ENCODE results near the gene TBC1D24. TPM values are rescaled to one million over a fixed set of nuclear protein-coding genes. Genes with fewer than 3 reads are reported as not detected.

The TBC1D24 gene
- total and polyA plus RNA-seq, 2 experiments from 2014 or later = 5.4 to 21.0 TPM

- Histone ChIP-seq H3F3A (replicated peaks; ENCODE audit: low read depth) (peaks cover 20% of the 10 kb centered on the region), H3K9me2 (ENCODE audit: insufficient read depth) (no peaks in the 10 kb centered on the region), H3K4me1 (ENCODE audit: insufficient read depth) (peaks cover 15% of the 10 kb centered on the region), H3K27ac (ENCODE audit: low read depth) (no peak overlapping the region), H3K27me3 (ENCODE audit: insufficient read depth) (peaks cover 40% of the 10 kb centered on the region), H3K4me2 (peak overlapping the region; percentile 95), H3K79me2 (replicated peaks; ENCODE audit: insufficient read depth) (no peaks in the 10 kb centered on the region; the same call in 1 of the 2 replicates), H4K20me1 (replicated peaks; ENCODE audit: insufficient read depth) (no peaks in the 10 kb centered on the region; the same call in 1 of the 2 replicates), H3K36me3 (ENCODE audit: insufficient read depth) (no peaks in the 10 kb centered on the region), H3K4me3 (peak overlapping the region; percentile 71; the same call in 1 of the 2 replicates), H2AFZ (no peak overlapping the region)
- no peak overlapping the region for H3K27ac Mint-ChIP-seq
- H3K4me1 Mint-ChIP-seq = peaks cover 12% of the 10 kb centered on the region
- no peaks in the 10 kb centered on the region for H3K9me3 Mint-ChIP-seq
- TF ChIP-seq STAT1 (IDR thresholded peaks at IDR 0.05; ENCODE audit: unreplicated experiment) (no peak), REST (IDR thresholded peaks at IDR 0.05; ENCODE audit: unreplicated experiment) (no peak), CREB1 (CRISPR knock-in tag; IDR thresholded peaks at IDR 0.05; ENCODE audit: low read depth) (no peak), EZH2 (IDR thresholded peaks at IDR 0.05; ENCODE audit: low read depth, unreplicated experiment) (no peak), EZH2phosphoT487 (IDR thresholded peaks at IDR 0.05; ENCODE audit: unreplicated experiment) (no peak), ZNF114 (CRISPR knock-in tag; IDR thresholded peaks at IDR 0.05) (no peak), POLR2AphosphoS5 (IDR thresholded peaks at IDR 0.05; ENCODE audit: low read depth) (no peak; the same call in 1 of the 2 replicates)
- TF ChIP-seq, protein P1, sequence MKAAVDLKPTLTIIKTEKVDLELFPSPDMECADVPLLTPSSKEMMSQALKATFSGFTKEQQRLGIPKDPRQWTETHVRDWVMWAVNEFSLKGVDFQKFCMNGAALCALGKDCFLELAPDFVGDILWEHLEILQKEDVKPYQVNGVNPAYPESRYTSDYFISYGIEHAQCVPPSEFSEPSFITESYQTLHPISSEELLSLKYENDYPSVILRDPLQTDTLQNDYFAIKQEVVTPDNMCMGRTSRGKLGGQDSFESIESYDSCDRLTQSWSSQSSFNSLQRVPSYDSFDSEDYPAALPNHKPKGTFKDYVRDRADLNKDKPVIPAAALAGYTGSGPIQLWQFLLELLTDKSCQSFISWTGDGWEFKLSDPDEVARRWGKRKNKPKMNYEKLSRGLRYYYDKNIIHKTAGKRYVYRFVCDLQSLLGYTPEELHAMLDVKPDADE (IDR thresholded peaks at IDR 0.05) = no peak
- TF ChIP-seq, protein P2, sequence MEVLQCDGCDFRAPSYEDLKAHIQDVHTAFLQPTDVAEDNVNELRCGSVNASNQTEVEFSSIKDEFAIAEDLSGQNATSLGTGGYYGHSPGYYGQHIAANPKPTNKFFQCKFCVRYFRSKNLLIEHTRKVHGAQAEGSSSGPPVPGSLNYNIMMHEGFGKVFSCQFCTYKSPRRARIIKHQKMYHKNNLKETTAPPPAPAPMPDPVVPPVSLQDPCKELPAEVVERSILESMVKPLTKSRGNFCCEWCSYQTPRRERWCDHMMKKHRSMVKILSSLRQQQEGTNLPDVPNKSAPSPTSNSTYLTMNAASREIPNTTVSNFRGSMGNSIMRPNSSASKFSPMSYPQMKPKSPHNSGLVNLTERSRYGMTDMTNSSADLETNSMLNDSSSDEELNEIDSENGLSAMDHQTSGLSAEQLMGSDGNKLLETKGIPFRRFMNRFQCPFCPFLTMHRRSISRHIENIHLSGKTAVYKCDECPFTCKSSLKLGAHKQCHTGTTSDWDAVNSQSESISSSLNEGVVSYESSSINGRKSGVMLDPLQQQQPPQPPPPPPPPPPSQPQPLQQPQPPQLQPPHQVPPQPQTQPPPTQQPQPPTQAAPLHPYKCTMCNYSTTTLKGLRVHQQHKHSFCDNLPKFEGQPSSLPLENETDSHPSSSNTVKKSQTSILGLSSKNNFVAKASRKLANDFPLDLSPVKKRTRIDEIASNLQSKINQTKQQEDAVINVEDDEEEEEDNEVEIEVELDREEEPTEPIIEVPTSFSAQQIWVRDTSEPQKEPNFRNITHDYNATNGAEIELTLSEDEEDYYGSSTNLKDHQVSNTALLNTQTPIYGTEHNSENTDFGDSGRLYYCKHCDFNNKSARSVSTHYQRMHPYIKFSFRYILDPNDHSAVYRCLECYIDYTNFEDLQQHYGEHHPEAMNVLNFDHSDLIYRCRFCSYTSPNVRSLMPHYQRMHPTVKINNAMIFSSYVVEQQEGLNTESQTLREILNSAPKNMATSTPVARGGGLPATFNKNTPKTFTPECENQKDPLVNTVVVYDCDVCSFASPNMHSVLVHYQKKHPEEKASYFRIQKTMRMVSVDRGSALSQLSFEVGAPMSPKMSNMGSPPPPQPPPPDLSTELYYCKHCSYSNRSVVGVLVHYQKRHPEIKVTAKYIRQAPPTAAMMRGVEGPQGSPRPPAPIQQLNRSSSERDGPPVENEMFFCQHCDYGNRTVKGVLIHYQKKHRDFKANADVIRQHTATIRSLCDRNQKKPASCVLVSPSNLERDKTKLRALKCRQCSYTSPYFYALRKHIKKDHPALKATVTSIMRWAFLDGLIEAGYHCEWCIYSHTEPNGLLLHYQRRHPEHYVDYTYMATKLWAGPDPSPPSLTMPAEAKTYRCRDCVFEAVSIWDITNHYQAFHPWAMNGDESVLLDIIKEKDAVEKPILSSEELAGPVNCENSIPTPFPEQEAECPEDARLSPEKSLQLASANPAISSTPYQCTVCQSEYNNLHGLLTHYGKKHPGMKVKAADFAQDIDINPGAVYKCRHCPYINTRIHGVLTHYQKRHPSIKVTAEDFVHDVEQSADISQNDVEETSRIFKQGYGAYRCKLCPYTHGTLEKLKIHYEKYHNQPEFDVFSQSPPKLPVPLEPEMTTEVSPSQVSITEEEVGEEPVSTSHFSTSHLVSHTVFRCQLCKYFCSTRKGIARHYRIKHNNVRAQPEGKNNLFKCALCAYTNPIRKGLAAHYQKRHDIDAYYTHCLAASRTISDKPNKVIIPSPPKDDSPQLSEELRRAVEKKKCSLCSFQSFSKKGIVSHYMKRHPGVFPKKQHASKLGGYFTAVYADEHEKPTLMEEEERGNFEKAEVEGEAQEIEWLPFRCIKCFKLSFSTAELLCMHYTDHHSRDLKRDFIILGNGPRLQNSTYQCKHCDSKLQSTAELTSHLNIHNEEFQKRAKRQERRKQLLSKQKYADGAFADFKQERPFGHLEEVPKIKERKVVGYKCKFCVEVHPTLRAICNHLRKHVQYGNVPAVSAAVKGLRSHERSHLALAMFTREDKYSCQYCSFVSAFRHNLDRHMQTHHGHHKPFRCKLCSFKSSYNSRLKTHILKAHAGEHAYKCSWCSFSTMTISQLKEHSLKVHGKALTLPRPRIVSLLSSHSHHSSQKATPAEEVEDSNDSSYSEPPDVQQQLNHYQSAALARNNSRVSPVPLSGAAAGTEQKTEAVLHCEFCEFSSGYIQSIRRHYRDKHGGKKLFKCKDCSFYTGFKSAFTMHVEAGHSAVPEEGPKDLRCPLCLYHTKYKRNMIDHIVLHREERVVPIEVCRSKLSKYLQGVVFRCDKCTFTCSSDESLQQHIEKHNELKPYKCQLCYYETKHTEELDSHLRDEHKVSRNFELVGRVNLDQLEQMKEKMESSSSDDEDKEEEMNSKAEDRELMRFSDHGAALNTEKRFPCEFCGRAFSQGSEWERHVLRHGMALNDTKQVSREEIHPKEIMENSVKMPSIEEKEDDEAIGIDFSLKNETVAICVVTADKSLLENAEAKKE (CRISPR knock-in tag; IDR thresholded peaks at IDR 0.05) = no peak
- TF ChIP-seq, protein P3, sequence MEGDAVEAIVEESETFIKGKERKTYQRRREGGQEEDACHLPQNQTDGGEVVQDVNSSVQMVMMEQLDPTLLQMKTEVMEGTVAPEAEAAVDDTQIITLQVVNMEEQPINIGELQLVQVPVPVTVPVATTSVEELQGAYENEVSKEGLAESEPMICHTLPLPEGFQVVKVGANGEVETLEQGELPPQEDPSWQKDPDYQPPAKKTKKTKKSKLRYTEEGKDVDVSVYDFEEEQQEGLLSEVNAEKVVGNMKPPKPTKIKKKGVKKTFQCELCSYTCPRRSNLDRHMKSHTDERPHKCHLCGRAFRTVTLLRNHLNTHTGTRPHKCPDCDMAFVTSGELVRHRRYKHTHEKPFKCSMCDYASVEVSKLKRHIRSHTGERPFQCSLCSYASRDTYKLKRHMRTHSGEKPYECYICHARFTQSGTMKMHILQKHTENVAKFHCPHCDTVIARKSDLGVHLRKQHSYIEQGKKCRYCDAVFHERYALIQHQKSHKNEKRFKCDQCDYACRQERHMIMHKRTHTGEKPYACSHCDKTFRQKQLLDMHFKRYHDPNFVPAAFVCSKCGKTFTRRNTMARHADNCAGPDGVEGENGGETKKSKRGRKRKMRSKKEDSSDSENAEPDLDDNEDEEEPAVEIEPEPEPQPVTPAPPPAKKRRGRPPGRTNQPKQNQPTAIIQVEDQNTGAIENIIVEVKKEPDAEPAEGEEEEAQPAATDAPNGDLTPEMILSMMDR (conservative IDR thresholded peaks at IDR 0.05; ENCODE audit: low read depth in 2 of 2) = no peak
- ATAC-seq (no peak), DNase-seq (ENCODE audit: low spot score) (no peak)
- peaks cover 34% of the 10 kb centered on the region for H3K27me3 Mint-ChIP-seq (ENCODE audit: insufficient read depth, low read depth, poor library complexity)
- H3K4me3 Mint-ChIP-seq = peak overlapping the region; percentile 61
- H3K36me3 Mint-ChIP-seq (ENCODE audit: low read depth) = peaks cover 10% of the 10 kb centered on the region
Observed at GRCh38 chr16:2466667-2467527, 8.0 kb upstream of the TBC1D24 start.
